Erythroblast (primary cell): ENCODE measurements around the gene CIDEB.
"Not testable (repeated sequence)": the region's sequence is repeated elsewhere in the genome, so short reads cannot be mapped to it uniquely, and the experiment has no call there.

ENCODE experiments used
- DNase-seq, 2 experiments: peaks; one replicate each; lab custom pipeline; 2025; lab: John Stamatoyannopoulos, UW
- GATA1 ChIP-seq: IDR thresholded peaks from 2 replicates; pipeline ENCODE4 v1.6.1; 2011; ENCODE audit warnings: low read depth, mild to moderate bottlenecking, control low read depth, low read length, moderate library complexity
- POLR2A ChIP-seq: IDR thresholded peaks from 2 replicates; pipeline ENCODE4 v1.6.1; 2011; ENCODE audit warnings: mild to moderate bottlenecking, low read length

CIDEB gene, protein sequence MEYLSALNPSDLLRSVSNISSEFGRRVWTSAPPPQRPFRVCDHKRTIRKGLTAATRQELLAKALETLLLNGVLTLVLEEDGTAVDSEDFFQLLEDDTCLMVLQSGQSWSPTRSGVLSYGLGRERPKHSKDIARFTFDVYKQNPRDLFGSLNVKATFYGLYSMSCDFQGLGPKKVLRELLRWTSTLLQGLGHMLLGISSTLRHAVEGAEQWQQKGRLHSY

DNA sequence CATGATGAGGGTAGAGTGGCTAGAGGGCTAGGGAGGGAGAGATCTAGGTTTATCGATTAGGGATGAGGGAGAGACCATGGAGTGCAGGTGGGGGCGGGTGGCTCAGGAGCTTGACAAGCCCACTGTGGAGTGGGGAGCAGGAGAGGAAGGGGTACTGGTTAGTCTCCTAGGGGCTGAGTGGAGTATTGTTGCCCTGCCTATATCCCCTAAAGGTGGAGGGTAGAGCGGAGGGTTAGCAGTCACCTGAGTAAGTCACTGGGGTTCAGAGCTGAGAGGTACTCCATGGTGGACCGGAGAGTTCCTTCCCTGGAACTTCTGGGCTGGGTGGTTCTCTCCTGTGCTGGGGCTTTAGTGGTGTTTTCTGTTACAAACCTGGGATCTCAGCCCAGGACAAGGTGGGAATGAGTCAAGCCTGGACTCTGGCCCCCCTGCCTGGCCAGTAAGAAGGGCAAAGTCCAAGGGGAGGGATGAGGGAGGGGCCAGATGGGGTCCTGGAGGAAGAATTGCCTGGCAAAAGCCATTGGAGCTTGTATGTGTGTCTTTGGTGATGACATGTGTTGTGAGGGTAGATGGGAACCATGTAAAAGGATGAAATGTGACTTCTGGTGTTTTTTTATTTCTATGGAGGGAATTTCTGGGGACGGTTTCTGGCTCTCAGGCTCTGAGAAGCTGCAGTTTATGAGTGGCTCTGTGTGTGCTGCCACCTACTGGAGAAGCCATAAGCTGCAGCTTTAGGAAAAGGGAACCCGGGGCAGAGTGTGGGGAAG lies at the start of gene CIDEB:
TSS of gene CIDEB (minus strand) at position 403 of the 767 bp plus-strand sequence. CDS start at position 284, 119 bp downstream.
- DNase-seq: peak; percentile 60 to 77
- TF ChIP-seq GATA1: no peak
- no peak for TF ChIP-seq POLR2A

DNA sequence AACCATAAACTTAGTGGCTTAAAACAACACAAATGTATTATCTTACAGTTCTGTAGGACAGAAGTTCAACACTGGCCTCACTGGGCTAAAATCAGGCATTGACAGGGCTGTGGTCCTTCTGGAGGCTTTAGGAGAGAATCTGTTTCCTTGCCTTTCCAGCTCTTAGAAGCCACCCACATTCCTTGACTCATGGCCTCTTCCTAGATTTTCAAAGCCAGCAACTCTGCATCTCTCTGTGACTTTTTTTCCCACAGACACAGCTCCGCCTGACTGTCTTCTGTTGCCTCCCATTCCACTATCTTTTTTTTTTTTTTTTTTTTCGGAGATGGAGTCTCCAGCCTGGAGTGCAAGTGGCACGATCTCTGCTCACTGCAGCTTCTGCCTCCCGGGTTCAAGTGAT lies 48.4 kb upstream of the CIDEB start:
- no peak for DNase-seq
- TF ChIP-seq POLR2A: no peak
- TF ChIP-seq GATA1: no peak

DNA sequence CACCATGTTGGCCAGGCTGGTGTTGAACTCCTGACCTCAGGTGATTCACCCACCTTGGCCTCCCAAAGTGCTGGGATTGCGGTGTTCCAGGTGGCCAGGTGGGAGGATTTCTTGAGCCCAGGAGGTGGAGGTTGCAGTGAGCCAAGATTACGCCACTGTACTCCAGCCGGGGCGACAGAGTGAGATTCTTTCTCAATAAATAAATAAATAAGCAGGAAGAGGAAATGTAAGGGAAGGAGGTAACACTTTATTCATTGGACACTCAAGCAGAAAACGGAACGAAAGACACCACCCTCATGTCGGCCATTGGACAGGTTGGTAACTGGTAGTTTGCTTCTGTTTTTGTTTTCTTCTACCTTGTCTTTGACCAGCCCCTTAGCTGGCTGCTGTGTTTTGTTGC lies 47.2 kb upstream of the CIDEB start:
- no peak for TF ChIP-seq POLR2A
- no peak for TF ChIP-seq GATA1
- no peak for DNase-seq

DNA sequence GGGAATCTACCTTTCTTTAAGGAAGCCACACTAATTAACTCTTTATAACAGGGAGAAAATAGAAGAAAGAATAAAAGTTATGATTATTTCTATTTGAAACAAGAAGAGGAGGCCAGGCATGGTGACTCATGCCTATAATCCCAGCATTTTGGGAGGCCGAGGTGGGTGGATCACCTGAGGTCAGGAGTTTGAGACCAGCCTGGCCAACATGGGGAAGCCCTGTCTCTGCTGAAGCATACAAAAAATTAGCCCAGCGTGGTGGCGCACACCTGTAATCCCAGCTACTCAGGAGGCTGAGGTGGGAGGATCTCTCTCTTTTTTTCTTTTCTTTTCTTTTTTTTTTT lies 46.7 kb upstream of the CIDEB start:
- DNase-seq: not testable (repeated sequence)

DNA sequence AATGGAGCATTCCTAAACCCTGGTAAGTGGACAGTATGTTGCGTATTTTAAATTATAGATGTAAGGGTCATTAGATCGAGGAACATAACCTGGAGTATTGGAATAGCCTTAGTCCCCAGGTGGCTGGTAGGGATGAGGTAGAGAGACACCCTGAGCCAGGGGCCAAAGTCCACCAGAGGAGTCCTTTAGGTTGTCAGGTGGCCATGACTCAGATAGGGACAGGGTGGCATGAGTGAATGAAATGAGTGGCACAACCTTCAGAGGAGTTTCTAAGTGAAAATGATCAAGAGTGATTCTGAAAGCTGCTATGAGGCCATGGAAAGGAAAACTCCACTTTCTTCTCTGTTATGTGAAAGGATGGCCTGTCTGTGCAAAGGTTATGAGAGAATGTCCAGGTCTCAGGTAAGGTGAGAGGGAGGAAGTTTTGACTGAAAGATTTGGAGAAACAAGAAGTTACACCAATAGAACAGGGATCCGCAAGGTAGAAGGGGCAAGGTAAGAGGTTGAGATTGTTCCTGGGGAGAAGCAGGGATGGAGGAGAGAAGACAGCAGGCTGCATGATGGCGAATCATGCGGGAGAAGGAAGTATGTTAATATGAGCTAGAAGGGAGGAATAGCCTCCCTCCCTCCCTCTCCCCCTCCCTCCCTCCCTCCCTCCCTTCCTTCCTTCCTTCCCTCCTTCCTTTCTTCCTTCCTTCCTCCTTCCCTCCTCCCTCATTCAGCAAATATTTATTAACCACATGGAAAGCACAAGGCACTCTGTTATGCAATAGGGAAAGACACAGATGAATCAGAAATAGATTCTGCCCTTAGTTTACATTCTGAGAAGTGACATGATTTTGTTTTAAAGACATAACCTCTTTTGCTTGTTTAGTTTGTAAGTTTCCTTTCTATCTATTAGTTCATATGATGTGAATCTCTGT lies 46.0 kb upstream of the CIDEB start:
- no peak for DNase-seq
- no peak for TF ChIP-seq POLR2A
- TF ChIP-seq GATA1: no peak

DNA sequence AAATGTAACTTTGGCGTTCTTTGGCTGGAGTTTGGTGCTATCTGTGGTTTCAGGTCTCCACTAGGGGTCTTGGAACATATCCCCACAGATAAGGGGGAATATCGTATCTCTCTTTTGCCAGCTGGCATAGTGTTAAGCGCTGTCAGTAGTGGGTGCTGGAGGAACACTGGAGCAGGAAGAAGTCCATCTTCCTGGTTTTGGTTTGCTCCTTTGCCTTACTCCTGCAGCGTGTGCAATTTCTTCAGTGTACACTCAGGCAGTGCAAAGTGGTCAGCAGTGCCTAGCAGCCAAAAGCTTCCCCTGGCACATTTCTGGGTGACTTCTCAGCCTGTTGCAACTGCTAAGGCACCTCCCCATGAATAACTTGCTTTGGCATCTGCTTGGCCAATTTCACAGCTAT lies 43.7 kb upstream of the CIDEB start:
- no peak for TF ChIP-seq GATA1
- no peak for TF ChIP-seq POLR2A
- DNase-seq: peak in 1 of 2 experiments; percentile 48

DNA sequence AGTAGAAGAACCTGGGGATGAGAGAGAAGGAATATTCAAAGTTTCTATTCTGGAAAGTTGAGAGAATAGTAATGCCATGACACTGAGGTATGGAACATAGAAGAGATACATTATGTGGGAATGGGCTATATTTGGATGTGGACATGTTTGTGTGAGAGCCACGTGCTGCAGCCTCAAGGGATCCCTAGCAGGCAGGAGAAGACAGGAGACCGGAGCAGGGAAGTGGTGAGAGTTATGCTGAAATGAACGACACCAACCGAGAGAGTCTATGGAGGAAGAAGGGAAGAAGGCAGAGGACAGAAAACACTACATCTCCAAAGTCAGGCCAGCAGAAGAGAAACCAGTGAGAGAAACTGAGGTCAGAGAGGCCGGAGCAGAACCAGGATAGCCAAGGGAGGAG lies 42.0 kb upstream of the CIDEB start:
- no peak for TF ChIP-seq GATA1
- DNase-seq: no peak

DNA sequence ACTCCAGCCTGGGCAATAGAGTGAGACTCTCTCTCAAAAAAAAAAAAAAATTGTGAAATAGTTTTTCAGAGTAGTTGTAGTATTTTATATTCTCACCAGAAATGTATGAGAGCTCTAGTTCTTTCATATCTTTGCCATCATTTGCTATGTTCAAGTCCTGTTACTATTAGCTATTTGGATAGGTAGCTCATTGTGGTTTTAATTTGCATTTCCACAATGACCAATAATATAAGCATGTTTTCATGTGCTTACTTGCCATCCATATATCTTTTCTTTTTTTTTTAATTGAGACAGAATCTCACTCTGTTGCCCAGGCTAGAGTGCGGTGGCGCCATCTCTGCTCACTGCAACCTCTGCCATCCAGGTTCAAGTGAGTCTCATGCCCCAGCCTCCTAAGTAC lies 40.4 kb upstream of the CIDEB start:
- TF ChIP-seq GATA1: no peak
- no peak for TF ChIP-seq POLR2A
- no peak for DNase-seq

DNA sequence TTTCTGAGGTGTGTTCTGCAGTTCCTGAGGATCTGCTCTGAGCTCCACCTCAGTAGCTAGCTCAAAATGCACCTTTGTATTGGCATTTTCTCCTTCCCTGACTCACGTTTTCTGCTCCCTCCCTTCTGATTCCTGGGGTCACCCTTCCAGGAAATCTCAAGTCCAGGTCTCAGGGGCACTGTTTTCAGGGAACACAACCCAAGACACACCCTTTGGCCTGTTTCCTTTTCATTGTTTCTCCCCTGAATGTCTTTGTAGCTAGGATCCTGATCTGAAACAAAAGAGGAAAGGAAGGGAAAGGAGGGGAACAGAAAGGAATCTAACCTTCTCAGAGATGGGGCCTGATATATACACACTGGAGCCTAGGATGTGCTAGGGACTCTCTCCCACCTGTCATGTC lies 39.4 kb upstream of the CIDEB start:
- DNase-seq: no peak
- TF ChIP-seq GATA1: no peak
- TF ChIP-seq POLR2A: no peak

DNA sequence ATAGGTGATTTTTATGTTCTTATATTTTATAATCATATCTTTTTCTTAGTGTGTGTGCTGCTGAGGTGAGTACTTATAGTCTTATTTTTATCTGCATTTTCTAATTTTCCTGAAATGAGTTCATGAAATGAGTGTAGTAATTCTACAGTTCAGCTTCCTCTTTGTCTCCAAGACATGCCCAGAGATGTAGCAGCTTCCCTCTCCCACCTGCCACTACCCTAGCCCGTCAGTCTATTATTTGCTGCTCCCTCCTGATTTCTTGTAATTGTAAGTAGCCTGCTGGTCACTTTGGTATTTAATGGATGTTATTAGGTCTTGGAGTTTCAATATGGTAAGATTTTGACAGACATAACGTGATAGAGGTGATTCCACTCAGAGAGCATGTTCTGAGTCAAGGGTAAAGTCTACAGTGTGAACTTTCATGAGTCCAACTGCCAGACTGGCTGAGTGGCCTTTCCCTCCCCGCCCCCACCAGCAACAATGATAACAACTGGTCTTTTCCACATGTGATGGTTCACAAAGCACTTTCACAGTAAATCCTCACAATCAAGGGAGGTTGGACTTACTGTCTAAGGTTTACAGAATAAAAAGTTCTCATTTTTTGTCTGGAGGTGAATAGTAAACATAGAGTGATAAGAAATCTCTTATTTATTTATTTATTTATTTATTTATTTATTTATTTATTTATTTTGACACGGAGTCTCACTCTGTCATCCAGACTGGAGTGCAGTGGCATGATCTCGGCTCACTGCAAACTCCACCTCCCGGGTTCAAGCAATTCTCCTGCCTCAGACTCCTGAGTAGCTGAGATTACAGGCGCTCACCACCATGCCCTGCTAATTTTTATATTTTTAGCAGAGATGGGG lies 36.3 kb upstream of the CIDEB start:
- DNase-seq: no peak
- TF ChIP-seq POLR2A (no peak), GATA1 (no peak)

DNA sequence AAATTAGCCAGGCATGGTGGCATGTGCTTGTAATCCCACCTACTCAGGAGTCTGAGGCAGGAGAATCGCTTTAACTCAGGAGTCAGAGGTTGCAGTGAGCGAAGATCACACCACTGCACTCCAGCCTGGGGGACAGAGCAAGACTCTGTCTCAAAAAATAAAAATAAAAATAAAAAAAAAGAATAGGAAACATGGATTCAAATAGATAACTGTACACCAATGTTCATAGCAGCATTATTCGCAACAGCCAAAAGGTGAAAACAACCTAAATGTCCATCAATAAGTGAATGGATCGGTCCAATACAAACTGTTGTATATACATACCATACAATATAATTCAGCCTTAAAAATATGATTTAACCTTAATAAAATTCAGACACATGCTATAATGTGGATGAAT lies 35.1 kb upstream of the CIDEB start:
- no peak for TF ChIP-seq GATA1
- TF ChIP-seq POLR2A: no peak
- no peak for DNase-seq

DNA sequence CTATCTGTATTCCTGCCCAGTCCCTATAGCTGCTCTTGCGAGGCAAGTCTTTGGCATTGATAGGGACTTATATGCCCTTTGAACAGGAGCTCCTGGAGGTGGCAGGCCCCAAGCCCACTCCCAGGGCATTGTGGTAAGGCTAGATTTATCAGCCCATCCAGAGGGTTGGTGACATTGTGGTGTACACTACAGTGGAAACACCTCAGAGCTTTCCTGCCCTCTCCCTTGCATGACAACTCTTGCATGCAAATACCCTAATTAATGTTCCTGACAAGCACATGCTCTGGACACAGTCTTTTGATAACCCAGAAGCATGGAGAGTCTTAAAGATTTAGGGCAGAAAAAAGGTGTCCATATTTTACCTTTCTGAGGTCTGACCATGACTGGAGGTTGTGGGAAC lies 32.8 kb upstream of the CIDEB start:
- no peak for TF ChIP-seq GATA1
- no peak for TF ChIP-seq POLR2A
- DNase-seq: no peak
